Thoracic aorta (tissue), 2 donors: Measurements from ENCODE around the gene NUP107. TPM values are rescaled to one million over a fixed set of nuclear protein-coding genes. Genes with fewer than 3 reads are reported as not detected.

ENCODE experiments used
- ATAC-seq: fragments of 150-250 bp; one replicate; pipeline ENCODE4 v1.8.0; 2017; ENCODE audit warnings: low read depth; ENCODE audit not compliant: insufficient number of reproducible peaks, low FRiP score
- DNase-seq: peaks from one replicate; pipeline ENCODE4 v3.0.0-alpha.2; 2020; ENCODE audit warnings: low spot score
- H3K27ac ChIP-seq, 2 donors: fragments of 200-600 bp; sonication (generic); 1 replicate in 1 of 2; 2 replicates in 1 of 2; pipeline ENCODE4 v1.5.1; 2016; ENCODE audit warnings: mild to moderate bottlenecking in 2 of 2, moderate library complexity in 2 of 2
- H3K27me3 ChIP-seq: fragments of 200-600 bp; sonication (generic); replicated peaks from 2 replicates; pipeline ENCODE4 v1.6.0; 2016; ENCODE audit warnings: mild to moderate bottlenecking; ENCODE audit not compliant: insufficient read depth
- H3K36me3 ChIP-seq: fragments of 200-600 bp; sonication (generic); one replicate; pipeline ENCODE4 v1.5.1; 2016
- H3K4me1 ChIP-seq, 2 donors: fragments of 200-600 bp; sonication (generic); 1 replicate in 1 of 2; 2 replicates in 1 of 2; pipeline versions ENCODE4 v1.5.1 to v1.6.0; 2016; ENCODE audit warnings: low read depth in 2 of 2, mild to moderate bottlenecking in 1 of 2; ENCODE audit not compliant: control insufficient read depth in 1 of 2
- H3K4me3 ChIP-seq: fragments of 200-600 bp; sonication (generic); 2 replicates; pipeline ENCODE4 v1.5.1; 2016; ENCODE audit warnings: mild to moderate bottlenecking
- H3K9me3 ChIP-seq: fragments of 200-600 bp; sonication (generic); 2 replicates; pipeline ENCODE4 v1.5.1; 2016
- total RNA-seq, 2 donors: library from RNA; depleted of rRNA; stranded (reverse); fragments of >200 nt; gene quantifications; one replicate each; pipeline versions ENCODE4 v1.1.0 to v1.2.3, GENCODE V29; 2016
- TF ChIP-seq, protein P1 (sequence below): fragments of 200-600 bp; sonication (generic); IDR thresholded peaks from one replicate; pipeline ENCODE4 v1.5.1; 2019; ENCODE audit warnings: antibody characterized with exemption

Gene NUP107
- total RNA-seq, 2 donors from 2014 or later, result 28.0 to 45.4 TPM

DNA sequence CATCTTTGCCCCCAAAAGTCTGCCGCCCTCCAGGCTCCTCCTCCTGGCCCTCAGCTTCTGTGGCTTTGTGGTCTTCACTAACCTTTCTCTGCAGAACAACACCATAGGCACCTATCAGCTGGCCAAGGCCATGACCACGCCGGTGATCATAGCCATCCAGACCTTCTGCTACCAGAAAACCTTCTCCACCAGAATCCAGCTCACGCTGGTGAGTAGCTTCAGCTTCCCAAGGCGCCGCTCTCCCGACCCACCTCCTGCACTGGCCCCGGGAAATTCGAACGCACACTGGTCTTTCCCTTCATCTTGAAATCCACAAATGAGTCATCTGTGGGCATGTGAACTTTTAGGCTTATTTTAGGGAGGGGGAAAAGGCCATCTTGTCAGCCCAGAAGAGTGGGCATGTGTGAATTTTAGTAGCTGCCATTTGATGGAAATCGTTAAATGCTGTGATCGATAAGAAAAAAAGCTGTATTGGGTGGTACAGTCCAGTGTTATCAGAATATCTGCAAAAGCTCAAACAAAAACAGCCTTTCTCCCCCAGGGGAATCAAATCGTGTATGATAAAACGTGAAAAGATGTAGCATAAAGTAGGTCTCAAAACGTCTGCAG lies 59.9 kb downstream of the NUP107 start:
- H3K27me3 ChIP-seq, result no peaks in the 10 kb centered on the region
- ATAC-seq, result no peak
- H3K4me1 ChIP-seq, result peaks cover 0 to 14% of the 10 kb centered on the region in 2 donors
- H3K27ac ChIP-seq, result peak overlapping the region; percentile 60 to 70
- peak overlapping the region; percentile 82 for H3K4me3 ChIP-seq
- TF ChIP-seq, protein P1, sequence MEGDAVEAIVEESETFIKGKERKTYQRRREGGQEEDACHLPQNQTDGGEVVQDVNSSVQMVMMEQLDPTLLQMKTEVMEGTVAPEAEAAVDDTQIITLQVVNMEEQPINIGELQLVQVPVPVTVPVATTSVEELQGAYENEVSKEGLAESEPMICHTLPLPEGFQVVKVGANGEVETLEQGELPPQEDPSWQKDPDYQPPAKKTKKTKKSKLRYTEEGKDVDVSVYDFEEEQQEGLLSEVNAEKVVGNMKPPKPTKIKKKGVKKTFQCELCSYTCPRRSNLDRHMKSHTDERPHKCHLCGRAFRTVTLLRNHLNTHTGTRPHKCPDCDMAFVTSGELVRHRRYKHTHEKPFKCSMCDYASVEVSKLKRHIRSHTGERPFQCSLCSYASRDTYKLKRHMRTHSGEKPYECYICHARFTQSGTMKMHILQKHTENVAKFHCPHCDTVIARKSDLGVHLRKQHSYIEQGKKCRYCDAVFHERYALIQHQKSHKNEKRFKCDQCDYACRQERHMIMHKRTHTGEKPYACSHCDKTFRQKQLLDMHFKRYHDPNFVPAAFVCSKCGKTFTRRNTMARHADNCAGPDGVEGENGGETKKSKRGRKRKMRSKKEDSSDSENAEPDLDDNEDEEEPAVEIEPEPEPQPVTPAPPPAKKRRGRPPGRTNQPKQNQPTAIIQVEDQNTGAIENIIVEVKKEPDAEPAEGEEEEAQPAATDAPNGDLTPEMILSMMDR, result no peak
- no peaks in the 10 kb centered on the region for H3K9me3 ChIP-seq
- peak; percentile 33 for DNase-seq
- no peaks in the 10 kb centered on the region for H3K36me3 ChIP-seq

DNA sequence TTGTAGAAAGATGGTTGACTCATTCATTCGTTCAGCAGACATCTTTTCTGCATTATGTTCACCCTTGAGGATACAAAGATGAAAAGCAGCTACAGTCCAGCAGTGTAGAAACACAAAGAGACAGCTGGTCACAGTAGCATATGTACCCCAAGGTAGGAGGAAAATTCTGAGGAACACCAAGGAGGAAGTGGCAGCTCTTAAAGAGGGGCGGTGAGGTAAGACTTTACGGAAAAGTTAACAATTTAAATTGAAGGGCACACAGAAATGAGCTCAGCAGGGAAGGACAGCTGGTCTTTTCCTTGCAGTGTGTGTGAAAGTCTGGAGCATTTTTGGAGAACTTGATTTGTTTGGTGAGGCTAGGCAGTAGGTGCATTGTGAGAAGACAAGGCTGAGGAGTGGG lies 62.7 kb downstream of the NUP107 start:
- Histone ChIP-seq H3K4me3 (no peak overlapping the region), H3K4me1 (peaks cover 0 to 14% of the 10 kb centered on the region in 2 donors), H3K9me3 (no peaks in the 10 kb centered on the region), H3K27ac (no peak overlapping the region), H3K27me3 (no peaks in the 10 kb centered on the region), H3K36me3 (peaks cover 3% of the 10 kb centered on the region)
- no peak for DNase-seq
- ATAC-seq, result no peak
- TF ChIP-seq, protein P1, result no peak

GRCh38 chr12:68749861-68750260 lies 63.1 kb downstream of the NUP107 start:
- Histone ChIP-seq H3K9me3 (no peaks in the 10 kb centered on the region), H3K27ac (no peak overlapping the region), H3K4me1 (peaks cover 0 to 14% of the 10 kb centered on the region in 2 donors), H3K36me3 (peaks cover 6% of the 10 kb centered on the region), H3K4me3 (no peak overlapping the region), H3K27me3 (no peaks in the 10 kb centered on the region)
- ATAC-seq (no peak), DNase-seq (no peak)
- TF ChIP-seq, protein P1, result no peak

- Histone ChIP-seq H3K27ac (no peak overlapping the region), H3K9me3 (no peaks in the 10 kb centered on the region), H3K36me3 (peaks cover 9% of the 10 kb centered on the region), H3K4me3 (no peak overlapping the region), H3K27me3 (no peaks in the 10 kb centered on the region), H3K4me1 (peaks cover 0 to 14% of the 10 kb centered on the region in 2 donors)
- ATAC-seq (no peak), DNase-seq (no peak)
- TF ChIP-seq, protein P1, result no peak
Measured at GRCh38 chr12:68750506-68750905, 63.7 kb downstream of the NUP107 start.

- Histone ChIP-seq H3K36me3 (peaks cover 12% of the 10 kb centered on the region), H3K9me3 (no peaks in the 10 kb centered on the region), H3K27ac (no peak overlapping the region), H3K4me1 (no peaks in the 10 kb centered on the region), H3K4me3 (no peak overlapping the region), H3K27me3 (no peaks in the 10 kb centered on the region)
- no peak for ATAC-seq
- TF ChIP-seq, protein P1, result no peak
- no peak for DNase-seq
Measured at GRCh38 chr12:68755536-68756243, 68.9 kb downstream of the NUP107 start.
